HepG2 (cell line): ENCODE results near the gene PPA2.

Source experiments
- BCLAF1 ChIP-seq: fragments of 450-650 bp; IDR thresholded peaks from 2 replicates; pipeline ENCODE4 v1.6.1; 2017; ENCODE audit warnings: mild to moderate bottlenecking
- TCF7L2 ChIP-seq: IDR thresholded peaks from 2 replicates; pipeline ENCODE4 v1.6.1; 2011; ENCODE audit warnings: mild to moderate bottlenecking, low read depth, low read length, moderate library complexity
- ZNF749 ChIP-seq: sonication (generic); formaldehyde crosslinking; IDR thresholded peaks from 2 replicates; pipeline ENCODE4 v1.8.0; 2022; ENCODE audit warnings: mild to moderate bottlenecking, missing genetic modification reagents, moderate library complexity, borderline replicate concordance

- TF ChIP-seq ZNF749 (CRISPR knock-in tag) (no peak), BCLAF1 (no peak), TCF7L2 (no peak)
Observed at GRCh38 chr4:105440890-105441289, 33.0 kb downstream of the PPA2 start.
